A549 (cell line): ENCODE measurements around the gene PKNOX1. TPM values are rescaled to one million over a fixed set of nuclear protein-coding genes. Genes with fewer than 3 reads are reported as not detected.
A peak's percentile ranks its signal among the peaks of the same experiment; 100 is the strongest.
"Not testable (repeated sequence)": the region's sequence is repeated elsewhere in the genome, so short reads cannot be mapped to it uniquely, and the experiment has no call there.

ENCODE experiments used
- ATAC-seq, 2 experiments: fragments of 200-7000 bp in 1 of 2; fragments of >200 bp in 1 of 2; cut with Nextera tagmentation in 1 of 2; cut with Tn5 transposase in 1 of 2; 3 replicates each; pipeline versions ENCODE4 v1.8.0 to v1.9.1; 2018 to 2020; ENCODE audit warnings: mild to moderate bottlenecking in 1 of 2, moderate library complexity in 1 of 2
- CTCF ChIA-PET: fragments of 300-600 bp; sonication (Branson Sonifier 250); formaldehyde crosslinking; extraction: SDS; loops from one replicate; lab custom pipeline; 2021; ENCODE audit warnings: antibody characterized with exemption, inconsistent platforms; lab: Yijun Ruan, JAX
- POLR2A ChIA-PET: fragments of 350-600 bp; formaldehyde crosslinking; extraction: SDS; loops from one replicate; lab custom pipeline; 2021; ENCODE audit warnings: antibody characterized with exemption, inconsistent platforms; lab: Yijun Ruan, JAX
- DNase-seq, 2 experiments: peaks; one replicate each; pipeline versions ENCODE4 v3.0.0 to v3.0.0-alpha.2; 2011 to 2016; ENCODE audit warnings: low read depth in 1 of 2, low spot score in 1 of 2
- FAIRE-seq: peaks from 2 replicates; lab custom pipeline; 2011; peaks lifted over from hg19 to GRCh38; lab: Jason Lieb, UNC
- H3K27ac ChIP-seq, 2 experiments: fragments of >200 bp; sonication (Bioruptor Twin); formaldehyde crosslinking; 3 replicates each; pipeline ENCODE4 v1.5.1; 2016 to 2017
- H3K4me1 ChIP-seq: fragments of >200 bp; sonication (Bioruptor Twin); formaldehyde crosslinking; 3 replicates; pipeline ENCODE4 v1.6.1; 2016
- H3K4me2 ChIP-seq: fragments of >200 bp; sonication (Bioruptor Twin); formaldehyde crosslinking; 3 replicates; pipeline ENCODE4 v1.6.1; 2016
- H3K4me3 ChIP-seq: fragments of >200 bp; sonication (Bioruptor Twin); formaldehyde crosslinking; 3 replicates; pipeline ENCODE4 v1.5.1; 2016
- H3K9me3 ChIP-seq: fragments of >200 bp; sonication (Bioruptor Twin); formaldehyde crosslinking; 3 replicates; pipeline ENCODE4 v1.6.1; 2016
- ESRRA ChIP-seq: fragments of 150-350 bp; IDR thresholded peaks from 2 replicates; pipeline ENCODE4 v1.6.1; 2014; ENCODE audit warnings: mild to moderate bottlenecking, low read length, borderline replicate concordance
- FOSB ChIP-seq: fragments of 250-450 bp; sonication (Bioruptor Pico); IDR thresholded peaks from 2 replicates; pipeline ENCODE4 v1.5.0; 2020; ENCODE audit warnings: mild to moderate bottlenecking, moderate library complexity
- FOSL2 ChIP-seq, 2 experiments: fragments of 450-650 bp in 1 of 2; fragments of >200 bp in 1 of 2; sonication (Bioruptor Twin) in 1 of 2; formaldehyde crosslinking; IDR thresholded peaks; 2 replicates each; pipeline versions ENCODE4 v1.5.0 to v1.6.1; 2016 to 2020; ENCODE audit warnings: mild to moderate bottlenecking in 1 of 2, moderate library complexity in 1 of 2
- HDAC2 ChIP-seq: fragments of 200-600 bp; sonication (generic); IDR thresholded peaks from 2 replicates; pipeline ENCODE4 v1.6.1; 2016
- HMGXB4 ChIP-seq: fragments of 250-450 bp; sonication (Bioruptor Pico); IDR thresholded peaks from 2 replicates; pipeline ENCODE4 v1.5.0; 2021; ENCODE audit warnings: mild to moderate bottlenecking, moderate library complexity, borderline replicate concordance
- KDM1A ChIP-seq: fragments of 200-600 bp; sonication (generic); IDR thresholded peaks from 2 replicates; pipeline ENCODE4 v1.6.1; 2016; ENCODE audit warnings: low read depth, mild to moderate bottlenecking
- MAZ ChIP-seq: fragments of 150-350 bp; IDR thresholded peaks from 2 replicates; pipeline ENCODE4 v1.6.1; 2014; ENCODE audit warnings: antibody characterized with exemption, low read depth, low read length, borderline replicate concordance
- PHF8 ChIP-seq: fragments of 200-600 bp; sonication (generic); IDR thresholded peaks from 2 replicates; pipeline ENCODE4 v1.6.1; 2016; ENCODE audit warnings: low read depth, mild to moderate bottlenecking, antibody characterized with exemption, moderate library complexity, borderline replicate concordance
- SMC3 ChIP-seq: fragments of >200 bp; sonication (Bioruptor Twin); formaldehyde crosslinking; IDR thresholded peaks from 3 replicates; pipeline ENCODE4 v1.6.1; 2018; ENCODE audit warnings: inconsistent platforms
- SREBF2 ChIP-seq: fragments of 450-650 bp; IDR thresholded peaks from 2 replicates; pipeline ENCODE4 v1.6.1; 2014; ENCODE audit warnings: mild to moderate bottlenecking, moderate library complexity
- USF2 ChIP-seq: fragments of 450-650 bp; IDR thresholded peaks from 2 replicates; pipeline ENCODE4 v1.6.1; 2014; ENCODE audit warnings: antibody characterized with exemption
- WGBS: methylation state at CpG from one replicate; pipeline ENCODE4 v1.1.6; 2017; ENCODE audit errors: missing lambda C conversion rate; 5-methylcytosine and 5-hydroxymethylcytosine counted together
- polyA plus RNA-seq, 4 experiments: library from polyadenylated mRNA; depleted of rRNA in 3 of 4; stranded (reverse); fragments of >200 nt; fragmentation: RNase III in 1 of 4; extraction: RNeasy Plus Mini Kit Qiagen cat#74134 plus additional on column Dnase treatment in 1 of 4; gene quantifications; 2 replicates in 3 of 4; 3 replicates in 1 of 4; pipeline ENCODE4 v1.2.3, GENCODE V29; 2011 to 2017
- TF ChIP-seq, protein P1 (sequence below): fragments of 150-350 bp; IDR thresholded peaks from 2 replicates; pipeline ENCODE4 v1.6.1; 2014; ENCODE audit warnings: low read depth, mild to moderate bottlenecking, low read length
- TF ChIP-seq, protein P2 (sequence below): IDR thresholded peaks from 2 replicates; pipeline ENCODE4 v1.6.1; 2012; ENCODE audit warnings: low read depth, borderline replicate concordance
- TF ChIP-seq, protein P3 (sequence below): fragments of 250-450 bp; sonication (Bioruptor Pico); IDR thresholded peaks from 2 replicates; pipeline ENCODE4 v1.5.0; 2020; ENCODE audit warnings: low read depth, mild to moderate bottlenecking, moderate library complexity
- TF ChIP-seq, protein P4 (sequence below): fragments of >200 bp; sonication (Bioruptor Twin); formaldehyde crosslinking; IDR thresholded peaks from 3 replicates; pipeline ENCODE4 v1.6.1; 2016

Gene PKNOX1
- polyA plus RNA-seq, 2 of the 4 experiments (the other 2 are of a cell fraction) = 3.9 to 16.3 TPM

DNA sequence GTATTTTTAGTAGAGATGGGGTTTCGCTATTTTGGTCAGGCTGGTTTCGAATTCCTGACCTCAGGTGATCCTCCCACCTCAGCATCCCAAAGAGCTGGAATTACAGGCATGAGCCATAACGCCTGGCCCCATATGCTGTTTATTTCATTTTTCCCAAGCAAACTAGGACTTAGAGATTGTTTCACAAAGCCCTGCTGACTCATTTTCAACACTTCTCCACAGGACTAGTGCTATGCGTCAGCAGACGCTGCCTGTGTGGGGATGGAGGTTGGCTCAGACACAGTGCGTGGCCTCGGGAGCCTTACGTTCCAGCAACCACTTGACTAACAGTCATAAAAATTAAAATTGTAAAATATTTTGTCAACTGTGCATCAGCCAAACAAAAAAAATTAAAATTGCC, 22.7 kb downstream of the PKNOX1 start:
- Histone ChIP-seq H3K4me3 (no peak overlapping the region), H3K27ac (no peak overlapping the region; a peak in 1 of 6 replicates), H3K4me2 (no peak overlapping the region), H3K4me1 (peaks cover 5% of the 10 kb centered on the region; the same call in 1 of the 3 replicates), H3K9me3 (peaks cover 9% of the 10 kb centered on the region; the same call in 2 of the 3 replicates)
- 70% methylated on average over 8 of the region's 8 CpGs for WGBS
- no peak for DNase-seq
- TF ChIP-seq HMGXB4 (CRISPR knock-in tag) (no peak), HDAC2 (no peak), SMC3 (no peak), MAZ (no peak)
- TF ChIP-seq, protein P1, sequence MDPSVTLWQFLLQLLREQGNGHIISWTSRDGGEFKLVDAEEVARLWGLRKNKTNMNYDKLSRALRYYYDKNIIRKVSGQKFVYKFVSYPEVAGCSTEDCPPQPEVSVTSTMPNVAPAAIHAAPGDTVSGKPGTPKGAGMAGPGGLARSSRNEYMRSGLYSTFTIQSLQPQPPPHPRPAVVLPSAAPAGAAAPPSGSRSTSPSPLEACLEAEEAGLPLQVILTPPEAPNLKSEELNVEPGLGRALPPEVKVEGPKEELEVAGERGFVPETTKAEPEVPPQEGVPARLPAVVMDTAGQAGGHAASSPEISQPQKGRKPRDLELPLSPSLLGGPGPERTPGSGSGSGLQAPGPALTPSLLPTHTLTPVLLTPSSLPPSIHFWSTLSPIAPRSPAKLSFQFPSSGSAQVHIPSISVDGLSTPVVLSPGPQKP = no peak
- TF ChIP-seq, protein P2, sequence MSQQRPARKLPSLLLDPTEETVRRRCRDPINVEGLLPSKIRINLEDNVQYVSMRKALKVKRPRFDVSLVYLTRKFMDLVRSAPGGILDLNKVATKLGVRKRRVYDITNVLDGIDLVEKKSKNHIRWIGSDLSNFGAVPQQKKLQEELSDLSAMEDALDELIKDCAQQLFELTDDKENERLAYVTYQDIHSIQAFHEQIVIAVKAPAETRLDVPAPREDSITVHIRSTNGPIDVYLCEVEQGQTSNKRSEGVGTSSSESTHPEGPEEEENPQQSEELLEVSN = no peak
- POLR2A ChIA-PET = interaction anchor here (1.2 kb wide), 1 partner anchor 23 kb away, joined by 3 read pairs; the partner anchor contains the start of gene PKNOX1
- ATAC-seq = peak; percentile 61 to 73; a peak in 5 of 6 replicates
- CTCF ChIA-PET = interaction anchor here (2.0 kb wide), 1 partner anchor 36 kb away, joined by 5 read pairs; no protein-coding TSS in a partner anchor
- FAIRE-seq = no peak

DNA sequence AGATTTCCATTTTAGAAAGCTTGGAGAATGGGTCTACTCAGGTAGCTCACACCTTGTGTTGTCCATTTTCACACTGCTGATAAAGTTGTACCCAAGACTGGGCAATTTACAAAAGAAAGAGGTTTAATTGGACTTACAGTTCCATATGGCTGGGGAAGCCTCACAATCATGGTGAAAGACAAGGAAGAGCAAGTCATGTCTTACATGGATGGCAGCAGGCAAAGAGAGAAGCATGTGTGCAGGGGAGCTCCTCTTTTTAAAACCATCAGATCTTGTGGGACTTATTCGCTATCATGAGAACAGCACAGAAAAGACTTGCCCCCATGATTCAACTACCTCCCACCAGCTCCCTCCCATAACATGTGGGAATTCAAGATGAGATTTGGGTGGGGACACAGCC, 23.6 kb downstream of the PKNOX1 start:
- DNase-seq, CTCF ChIA-PET, H3K27ac ChIP-seq, H3K9me3 ChIP-seq, ATAC-seq, H3K4me2 ChIP-seq, POLR2A ChIA-PET, FAIRE-seq, H3K4me1 ChIP-seq, H3K4me3 ChIP-seq: not testable (repeated sequence)
- WGBS = 86% methylated on average over 1 of the region's 1 CpG

GRCh38 chr21:42999152-42999551, 24.8 kb downstream of the PKNOX1 start:
- H3K27ac ChIP-seq, H3K4me3 ChIP-seq, CTCF ChIA-PET, DNase-seq, H3K4me1 ChIP-seq, ATAC-seq, FAIRE-seq, H3K9me3 ChIP-seq, POLR2A ChIA-PET, H3K4me2 ChIP-seq: not testable (repeated sequence)
- 72% methylated on average over 2 of the region's 2 CpGs for WGBS

DNA sequence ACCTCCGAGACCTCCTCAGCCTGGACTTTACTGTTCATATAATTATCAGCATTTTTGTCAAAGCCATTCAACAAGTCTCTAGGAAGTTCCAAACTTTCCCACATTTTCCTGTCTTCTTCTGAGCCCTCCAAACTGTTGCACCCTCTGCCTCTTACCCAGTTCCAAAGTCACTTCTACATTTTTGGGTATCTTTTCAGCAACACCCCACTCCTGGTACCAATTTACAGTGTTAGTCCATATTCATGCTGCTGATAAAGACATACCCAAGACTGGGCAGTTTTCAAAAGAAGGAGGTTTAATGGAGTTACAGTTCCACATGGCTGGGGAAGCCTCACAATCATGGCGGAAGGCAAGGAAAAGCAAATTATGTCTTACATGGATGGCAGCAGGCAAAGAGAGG, 25.7 kb downstream of the PKNOX1 start:
- POLR2A ChIA-PET, DNase-seq, FAIRE-seq, H3K4me2 ChIP-seq, H3K27ac ChIP-seq, H3K4me1 ChIP-seq, H3K9me3 ChIP-seq, H3K4me3 ChIP-seq, ATAC-seq, CTCF ChIA-PET: not testable (repeated sequence)
- 94% methylated on average over 2 of the region's 2 CpGs for WGBS

DNA sequence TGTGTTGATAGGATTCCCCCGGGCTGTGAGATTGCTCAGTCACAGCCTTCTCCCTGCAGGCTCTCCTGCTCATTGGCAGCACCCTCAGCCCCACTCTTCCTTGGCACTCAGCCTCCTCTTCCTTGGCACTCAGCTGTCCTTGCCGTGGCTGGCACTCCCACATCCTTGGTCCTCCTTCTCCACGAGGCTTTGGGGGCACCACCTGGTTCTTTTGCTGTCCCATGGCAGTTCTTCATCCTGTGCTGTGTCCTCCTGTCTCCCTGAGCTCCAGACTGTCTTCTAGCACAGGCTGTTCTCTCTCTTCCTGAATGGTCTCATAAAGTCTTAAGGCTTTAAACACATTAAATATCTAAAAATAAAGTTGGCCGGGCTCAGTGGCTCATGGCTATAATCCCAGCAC, 27.0 kb downstream of the PKNOX1 start:
- H3K4me3 ChIP-seq = no peak overlapping the region
- H3K27ac ChIP-seq = no peak overlapping the region
- 59% methylated on average over 3 of the region's 4 CpGs for WGBS
- POLR2A ChIA-PET = no interaction called here
- H3K4me2 ChIP-seq = no peak overlapping the region
- FAIRE-seq = no peak
- no peak for ATAC-seq
- CTCF ChIA-PET = no interaction called here
- TF ChIP-seq FOSB (CRISPR knock-in tag) = no peak
- no peak for TF ChIP-seq FOSL2 (IDR thresholded peaks at IDR 0.05)
- TF ChIP-seq FOSL2 (CRISPR knock-in tag; IDR thresholded peaks at IDR 0.05) = no peak
- no peak for TF ChIP-seq PHF8
- no peak for TF ChIP-seq ESRRA
- TF ChIP-seq, protein P3, sequence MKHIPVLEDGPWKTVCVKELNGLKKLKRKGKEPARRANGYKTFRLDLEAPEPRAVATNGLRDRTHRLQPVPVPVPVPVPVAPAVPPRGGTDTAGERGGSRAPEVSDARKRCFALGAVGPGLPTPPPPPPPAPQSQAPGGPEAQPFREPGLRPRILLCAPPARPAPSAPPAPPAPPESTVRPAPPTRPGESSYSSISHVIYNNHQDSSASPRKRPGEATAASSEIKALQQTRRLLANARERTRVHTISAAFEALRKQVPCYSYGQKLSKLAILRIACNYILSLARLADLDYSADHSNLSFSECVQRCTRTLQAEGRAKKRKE (CRISPR knock-in tag) = no peak
- no peak for TF ChIP-seq SREBF2
- no peak for TF ChIP-seq KDM1A
- TF ChIP-seq, protein P4, sequence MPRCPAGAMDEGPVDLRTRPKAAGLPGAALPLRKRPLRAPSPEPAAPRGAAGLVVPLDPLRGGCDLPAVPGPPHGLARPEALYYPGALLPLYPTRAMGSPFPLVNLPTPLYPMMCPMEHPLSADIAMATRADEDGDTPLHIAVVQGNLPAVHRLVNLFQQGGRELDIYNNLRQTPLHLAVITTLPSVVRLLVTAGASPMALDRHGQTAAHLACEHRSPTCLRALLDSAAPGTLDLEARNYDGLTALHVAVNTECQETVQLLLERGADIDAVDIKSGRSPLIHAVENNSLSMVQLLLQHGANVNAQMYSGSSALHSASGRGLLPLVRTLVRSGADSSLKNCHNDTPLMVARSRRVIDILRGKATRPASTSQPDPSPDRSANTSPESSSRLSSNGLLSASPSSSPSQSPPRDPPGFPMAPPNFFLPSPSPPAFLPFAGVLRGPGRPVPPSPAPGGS = no peak
- TF ChIP-seq USF2 = no peak
- TF ChIP-seq, all 56 proteins: peak for 0
- Histone ChIP-seq H3K4me1 (no peaks in the 10 kb centered on the region), H3K9me3 (peaks cover 9% of the 10 kb centered on the region; the same call in 2 of the 3 replicates)
- no peak for DNase-seq
